ENCODE measurements around the gene NBL1.

The NBL1 gene, protein sequence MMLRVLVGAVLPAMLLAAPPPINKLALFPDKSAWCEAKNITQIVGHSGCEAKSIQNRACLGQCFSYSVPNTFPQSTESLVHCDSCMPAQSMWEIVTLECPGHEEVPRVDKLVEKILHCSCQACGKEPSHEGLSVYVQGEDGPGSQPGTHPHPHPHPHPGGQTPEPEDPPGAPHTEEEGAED

DNA sequence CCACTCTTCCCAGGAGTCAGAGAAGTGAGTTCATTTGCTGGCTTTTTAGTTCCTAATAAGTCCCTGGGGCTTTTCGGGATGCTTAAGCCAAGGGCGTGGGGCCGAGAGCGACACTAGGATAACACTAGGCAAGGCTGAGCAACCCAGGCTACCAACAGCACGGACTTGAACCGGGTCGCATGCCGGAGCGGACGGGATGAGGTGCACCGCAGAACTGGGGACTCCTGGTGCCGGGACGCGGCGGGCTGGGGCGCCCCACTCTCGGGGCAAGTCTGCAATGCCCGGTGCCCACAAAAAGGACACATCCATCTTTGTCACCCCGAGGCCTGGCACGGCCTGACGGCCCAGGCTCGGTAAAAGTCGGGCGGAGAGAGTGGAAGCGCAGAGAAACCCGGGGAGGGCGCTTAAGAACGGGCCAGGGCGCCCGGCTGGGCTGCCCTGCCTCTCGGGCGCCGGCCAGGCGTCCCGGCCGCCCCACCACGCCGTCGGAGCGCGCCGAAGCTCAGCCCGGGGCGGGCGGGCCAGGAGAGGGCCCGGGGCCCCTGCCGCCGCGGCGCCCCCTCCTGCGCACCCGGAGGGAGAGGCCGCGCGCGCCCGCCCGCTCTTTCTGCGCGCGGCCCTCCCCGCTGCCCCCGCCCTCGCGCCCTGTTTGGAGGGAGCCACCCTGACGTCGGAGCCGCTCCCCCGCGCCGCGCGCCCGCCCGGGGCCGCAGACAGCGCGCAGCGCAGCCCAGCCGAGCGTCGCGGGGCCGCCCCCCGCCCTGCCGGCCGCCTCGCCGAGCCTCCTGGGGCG, at the start of gene NBL1:
Gene NBL1 (plus strand): TSS at position 710 of the 793 bp plus-strand sequence. CDS start 10,720 bp downstream, outside the sequence.
- H3K4me3 ChIP-seq (ENCODE audit: low read depth, low read length): peak within 1 kb of the TSS; percentile 53
- no peak for TF ChIP-seq CTCF (IDR thresholded peaks at IDR 0.05; ENCODE audit: borderline replicate concordance, insufficient read depth, low read depth, low read length)

DNA sequence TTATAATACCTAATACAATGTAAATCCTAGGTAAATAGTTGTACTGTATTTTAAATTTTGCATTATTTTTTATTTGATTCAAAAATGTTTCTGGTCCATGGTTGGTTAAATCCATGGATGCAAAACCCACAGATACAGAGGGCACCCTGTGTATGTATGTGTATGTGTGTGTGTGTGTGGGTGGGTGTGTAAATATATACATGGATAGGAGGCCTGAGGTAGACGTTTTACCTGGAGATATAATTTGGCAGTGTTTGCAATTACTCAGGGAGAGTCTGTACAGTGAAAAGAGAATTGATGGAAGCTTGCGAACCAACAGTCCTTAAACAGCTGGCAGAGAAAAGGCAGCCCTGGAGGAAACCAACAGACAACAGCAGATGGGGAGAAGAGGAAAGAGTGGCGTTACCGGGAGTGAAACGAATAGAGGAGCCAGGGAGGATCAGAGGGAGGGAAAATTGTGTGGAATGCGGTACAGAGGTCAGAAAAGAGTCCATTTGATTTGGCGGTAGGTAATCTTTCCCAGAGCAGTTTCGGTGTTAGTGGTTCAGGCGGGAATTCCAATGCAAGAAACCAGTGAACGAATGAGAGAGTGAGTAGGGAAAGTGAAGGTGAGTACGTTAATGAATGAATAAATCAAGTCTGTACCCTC, 47.9 kb upstream of the NBL1 start:
- no peak for TF ChIP-seq CTCF (IDR thresholded peaks at IDR 0.05; ENCODE audit: borderline replicate concordance, insufficient read depth, low read depth, low read length)
- H3K4me3 ChIP-seq (ENCODE audit: low read depth, low read length): peak overlapping the region; percentile 44

DNA sequence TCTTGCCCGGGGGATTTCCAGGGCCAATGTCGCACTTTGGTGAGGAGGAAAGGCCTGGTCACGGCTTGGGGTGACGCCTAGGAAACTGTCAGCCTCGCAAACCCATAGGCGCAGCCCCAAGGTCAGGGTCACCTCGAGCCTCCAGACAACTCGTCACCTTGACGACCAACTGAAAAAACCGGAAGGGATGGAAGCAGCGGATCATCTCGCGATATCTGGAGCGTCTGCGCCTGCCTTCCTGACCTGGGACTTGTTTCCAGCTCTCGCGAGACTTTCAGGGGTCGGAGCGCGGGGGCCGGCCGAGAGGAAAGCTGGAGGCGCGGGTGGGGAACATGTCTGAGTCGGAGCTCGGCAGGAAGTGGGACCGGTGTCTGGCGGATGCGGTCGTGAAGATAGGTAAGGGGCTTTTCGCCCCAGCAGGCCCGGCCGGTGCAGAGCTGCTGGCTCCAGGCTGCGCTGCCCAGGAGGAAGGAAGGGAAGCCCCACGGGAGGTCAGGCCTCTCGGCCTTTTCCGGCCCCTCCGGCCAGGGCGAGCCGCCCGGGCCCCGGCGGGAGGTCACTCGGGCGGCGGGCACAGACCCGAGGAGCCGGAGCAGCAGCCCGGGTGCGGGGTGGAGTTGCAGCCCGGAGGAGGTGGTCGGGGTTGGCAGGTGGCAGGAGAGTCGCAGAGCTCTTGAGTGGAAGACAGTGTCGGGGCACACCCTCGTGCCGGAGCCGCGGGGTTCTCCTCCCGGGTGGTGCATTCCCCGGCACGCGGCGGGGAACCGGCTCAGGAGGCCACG, 47.2 kb upstream of the NBL1 start:
- TF ChIP-seq CTCF (IDR thresholded peaks at IDR 0.05; ENCODE audit: borderline replicate concordance, insufficient read depth, low read depth, low read length): no peak
- peak overlapping the region; percentile 86 for H3K4me3 ChIP-seq (ENCODE audit: low read depth, low read length)

DNA sequence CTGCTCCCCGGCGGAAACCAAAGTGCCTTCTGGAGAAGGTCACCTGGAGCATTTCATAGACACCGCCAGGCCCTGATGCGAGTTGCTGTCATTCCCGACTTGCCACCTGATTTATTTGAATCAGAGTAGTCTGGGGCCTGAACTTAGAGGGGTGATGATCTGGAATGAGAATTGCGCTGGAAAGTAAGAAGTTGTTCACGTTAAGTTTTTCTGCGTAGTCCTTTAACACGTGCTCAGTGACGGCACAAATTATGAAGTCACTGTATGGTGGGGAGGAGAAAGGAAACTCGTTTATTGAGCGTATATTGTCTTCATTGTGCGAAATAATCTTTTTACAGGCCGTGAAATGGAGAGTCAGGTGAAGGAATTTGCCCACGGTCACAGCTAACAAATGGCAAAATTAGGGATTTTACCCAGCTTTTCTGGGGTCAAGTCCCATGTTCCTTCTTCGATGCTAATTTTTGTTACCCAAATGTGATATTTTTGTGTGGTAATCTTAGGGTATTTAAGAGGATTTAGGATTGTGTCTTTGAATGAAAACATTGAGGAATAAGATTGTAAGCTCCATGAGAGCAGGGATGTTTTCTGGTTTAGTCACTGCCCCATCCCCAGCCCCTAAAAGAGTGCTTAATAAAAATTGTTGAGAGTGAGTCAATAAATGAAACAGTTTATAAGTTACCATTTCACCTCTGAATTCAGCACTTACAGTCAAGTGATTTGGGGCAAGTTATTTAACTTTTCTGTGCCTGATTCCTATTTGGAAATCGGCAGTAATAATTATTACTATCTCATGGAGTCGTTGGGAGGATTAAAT, 46.4 kb upstream of the NBL1 start:
- TF ChIP-seq CTCF (IDR thresholded peaks at IDR 0.05; ENCODE audit: borderline replicate concordance, insufficient read depth, low read depth, low read length): no peak
- H3K4me3 ChIP-seq (ENCODE audit: low read depth, low read length): peak overlapping the region; percentile 86

- no peak for TF ChIP-seq CTCF (IDR thresholded peaks at IDR 0.05; ENCODE audit: borderline replicate concordance, insufficient read depth, low read depth, low read length)
- no peak overlapping the region for H3K4me3 ChIP-seq (ENCODE audit: low read depth, low read length)
Measured at GRCh38 chr1:19599810-19600209, 44.3 kb upstream of the NBL1 start.

DNA sequence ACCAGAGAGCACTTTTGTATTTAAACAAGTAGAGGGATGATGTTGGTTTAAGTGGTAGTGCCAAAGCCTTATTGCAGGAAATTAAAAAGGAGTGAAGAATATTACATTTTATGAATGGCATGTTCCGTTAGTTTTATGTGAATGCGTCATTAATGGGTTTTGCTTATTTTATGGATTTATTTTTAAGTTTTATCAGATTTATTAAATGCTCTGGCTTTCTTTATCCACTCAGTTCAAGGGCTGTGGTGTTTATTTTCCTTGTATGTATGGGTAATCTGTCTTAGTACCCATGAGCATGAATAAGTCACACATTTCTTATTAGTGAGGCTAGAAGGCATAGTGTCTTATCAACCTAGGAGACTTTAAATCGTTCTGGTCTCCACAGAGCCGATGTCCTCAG, 41.6 kb upstream of the NBL1 start:
- H3K4me3 ChIP-seq (ENCODE audit: low read depth, low read length): no peak overlapping the region
- no peak for TF ChIP-seq CTCF (IDR thresholded peaks at IDR 0.05; ENCODE audit: borderline replicate concordance, insufficient read depth, low read depth, low read length)

Data from GM12875 (cell line).